ENCODE results near the gene ANKRD33. TPM values are rescaled to one million over a fixed set of nuclear protein-coding genes. Genes with fewer than 3 reads are reported as not detected.

Gene ANKRD33
- total and polyA plus RNA-seq, 8 donors, result not detected

DNA sequence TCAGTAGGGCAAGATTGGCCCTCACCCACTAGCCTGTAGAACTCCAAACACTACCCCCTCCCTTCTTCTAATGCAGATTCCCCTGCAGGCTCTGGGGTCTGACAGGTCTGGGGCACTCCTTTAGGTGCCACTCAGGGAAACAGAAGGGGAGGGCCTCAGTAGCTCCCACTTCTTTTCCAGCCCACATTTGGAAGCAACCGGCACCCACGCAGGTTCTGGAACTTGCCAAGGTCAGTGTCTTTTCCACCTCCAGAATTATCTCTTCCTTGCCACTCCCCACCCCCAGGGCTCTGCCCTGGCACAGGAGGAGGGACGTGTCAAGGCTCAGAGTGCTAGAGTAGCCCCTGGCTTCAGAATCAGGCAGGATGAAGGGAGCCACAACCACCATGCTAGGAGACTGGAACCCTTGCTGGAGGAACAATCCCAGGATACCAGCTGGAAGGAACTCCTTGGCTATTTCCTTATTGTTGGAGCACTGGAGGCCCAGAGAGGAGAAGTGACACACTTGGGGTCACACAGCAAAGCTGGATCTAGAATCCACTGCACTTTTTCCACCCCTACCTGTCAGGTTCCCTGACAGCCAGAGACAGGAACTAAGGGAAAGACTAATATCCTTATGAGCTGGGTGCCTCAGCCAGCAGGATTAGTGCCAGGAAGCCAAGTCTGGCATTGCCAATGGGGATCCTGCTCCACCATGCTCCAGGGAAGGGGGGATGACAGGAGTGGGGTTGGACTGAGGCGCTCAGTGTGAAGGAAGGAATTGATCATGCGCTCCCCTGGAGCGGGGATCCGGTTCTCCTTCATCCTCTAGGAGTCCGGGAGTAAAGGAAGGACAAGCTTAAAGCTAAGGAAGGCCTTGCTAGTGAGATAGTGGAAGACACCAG, 37.6 kb upstream of the ANKRD33 start:
- TF ChIP-seq, protein P1, sequence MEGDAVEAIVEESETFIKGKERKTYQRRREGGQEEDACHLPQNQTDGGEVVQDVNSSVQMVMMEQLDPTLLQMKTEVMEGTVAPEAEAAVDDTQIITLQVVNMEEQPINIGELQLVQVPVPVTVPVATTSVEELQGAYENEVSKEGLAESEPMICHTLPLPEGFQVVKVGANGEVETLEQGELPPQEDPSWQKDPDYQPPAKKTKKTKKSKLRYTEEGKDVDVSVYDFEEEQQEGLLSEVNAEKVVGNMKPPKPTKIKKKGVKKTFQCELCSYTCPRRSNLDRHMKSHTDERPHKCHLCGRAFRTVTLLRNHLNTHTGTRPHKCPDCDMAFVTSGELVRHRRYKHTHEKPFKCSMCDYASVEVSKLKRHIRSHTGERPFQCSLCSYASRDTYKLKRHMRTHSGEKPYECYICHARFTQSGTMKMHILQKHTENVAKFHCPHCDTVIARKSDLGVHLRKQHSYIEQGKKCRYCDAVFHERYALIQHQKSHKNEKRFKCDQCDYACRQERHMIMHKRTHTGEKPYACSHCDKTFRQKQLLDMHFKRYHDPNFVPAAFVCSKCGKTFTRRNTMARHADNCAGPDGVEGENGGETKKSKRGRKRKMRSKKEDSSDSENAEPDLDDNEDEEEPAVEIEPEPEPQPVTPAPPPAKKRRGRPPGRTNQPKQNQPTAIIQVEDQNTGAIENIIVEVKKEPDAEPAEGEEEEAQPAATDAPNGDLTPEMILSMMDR (IDR thresholded peaks at IDR 0.05), result no peak
- H3K4me3 ChIP-seq, result no peak overlapping the region
- FAIRE-seq (no peak), ATAC-seq (no peak), DNase-seq (no peak)
- intact Hi-C loops (cut with DNase I), result no loop called here
- 78 to 83% methylated on average over 8 of the region's 8 CpGs for WGBS, 2 donors
- H3K4me1 ChIP-seq, result peaks cover 0 to 7% (median 0%) of the 10 kb centered on the region in 3 donors
- no peak overlapping the region for H3K27ac ChIP-seq
- H3K27me3 ChIP-seq, result peaks cover 0 to 16% (median 0%) of the 10 kb centered on the region in 4 donors
- H3K9me3 ChIP-seq, result no peaks in the 10 kb centered on the region
- H3K36me3 ChIP-seq, result no peaks in the 10 kb centered on the region

DNA sequence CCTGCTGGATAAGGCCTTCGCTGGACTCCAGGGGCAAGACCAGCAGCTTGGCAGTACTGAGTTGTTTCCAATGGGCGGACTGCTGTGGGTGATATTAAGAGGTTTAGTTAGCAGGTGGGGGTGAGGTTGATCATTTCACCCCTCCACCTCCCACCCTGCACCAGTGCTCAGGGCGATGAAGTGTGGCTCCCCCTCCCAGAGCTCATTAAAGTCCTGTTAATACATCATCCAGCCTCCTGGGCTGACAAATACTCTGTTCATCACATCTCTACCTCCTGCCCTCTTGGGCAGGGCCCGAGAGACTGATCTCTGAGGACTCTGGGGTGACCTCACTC, 37.0 kb upstream of the ANKRD33 start:
- Histone ChIP-seq H3K27me3 (peaks cover 0 to 12% (median 0%) of the 10 kb centered on the region in 4 donors), H3K36me3 (no peaks in the 10 kb centered on the region), H3K4me1 (peaks cover 0 to 7% (median 0%) of the 10 kb centered on the region in 3 donors), H3K9me3 (no peaks in the 10 kb centered on the region), H3K27ac (no peak overlapping the region), H3K4me3 (no peak overlapping the region)
- TF ChIP-seq, protein P1 (IDR thresholded peaks at IDR 0.05), result no peak
- 87 to 89% methylated on average over 4 of the region's 4 CpGs for WGBS, 2 donors
- DNase-seq (no peak), FAIRE-seq (no peak), ATAC-seq (no peak)
- intact Hi-C loops (cut with DNase I), result no loop called here

DNA sequence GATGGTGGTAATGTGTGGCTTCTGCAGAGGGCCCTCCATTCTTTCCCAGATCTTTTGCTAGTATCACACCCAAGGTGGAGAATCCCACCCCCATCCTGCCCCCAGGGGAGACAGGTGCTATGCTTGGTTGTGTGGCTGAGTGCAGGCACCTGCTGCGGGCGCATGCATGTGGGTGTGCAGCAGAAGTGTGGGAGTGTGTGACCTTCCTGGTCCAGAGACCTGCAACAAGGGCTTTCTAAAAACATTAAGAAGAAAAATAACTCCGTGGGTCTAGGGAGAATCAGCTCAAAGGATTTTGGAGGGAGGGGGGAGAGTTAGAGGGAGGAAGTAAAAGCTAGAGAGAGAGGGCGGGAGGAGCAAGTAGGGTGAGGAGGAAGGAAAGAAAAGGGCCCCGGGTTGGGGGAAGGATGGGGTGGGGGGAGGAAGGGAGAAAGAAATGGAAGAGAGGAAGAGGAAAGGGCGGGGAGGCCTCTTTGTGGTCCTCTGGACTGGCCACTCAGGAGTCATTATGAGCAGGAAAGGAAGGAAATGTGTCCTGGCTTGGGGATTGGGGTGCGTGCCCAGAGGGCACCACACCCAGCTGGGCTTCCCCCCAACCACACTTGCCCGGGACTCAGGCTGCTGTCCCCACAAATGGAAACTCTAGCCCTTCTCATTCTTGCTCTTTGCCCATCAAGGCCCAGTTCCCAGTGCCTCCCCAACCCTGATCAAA, 36.3 kb upstream of the ANKRD33 start:
- Histone ChIP-seq H3K9me3 (no peaks in the 10 kb centered on the region), H3K27ac (no peak overlapping the region), H3K4me1 (peaks cover 0 to 7% (median 0%) of the 10 kb centered on the region in 3 donors), H3K36me3 (no peaks in the 10 kb centered on the region), H3K27me3 (peaks cover 0 to 7% (median 0%) of the 10 kb centered on the region in 4 donors), H3K4me3 (no peak overlapping the region)
- intact Hi-C loops (cut with DNase I), result no loop called here
- TF ChIP-seq, protein P1 (IDR thresholded peaks at IDR 0.05), result no peak
- 72 to 79% methylated on average over 8 of the region's 8 CpGs for WGBS, 2 donors
- DNase-seq, result no peak
- no peak for ATAC-seq
- FAIRE-seq, result no peak

DNA sequence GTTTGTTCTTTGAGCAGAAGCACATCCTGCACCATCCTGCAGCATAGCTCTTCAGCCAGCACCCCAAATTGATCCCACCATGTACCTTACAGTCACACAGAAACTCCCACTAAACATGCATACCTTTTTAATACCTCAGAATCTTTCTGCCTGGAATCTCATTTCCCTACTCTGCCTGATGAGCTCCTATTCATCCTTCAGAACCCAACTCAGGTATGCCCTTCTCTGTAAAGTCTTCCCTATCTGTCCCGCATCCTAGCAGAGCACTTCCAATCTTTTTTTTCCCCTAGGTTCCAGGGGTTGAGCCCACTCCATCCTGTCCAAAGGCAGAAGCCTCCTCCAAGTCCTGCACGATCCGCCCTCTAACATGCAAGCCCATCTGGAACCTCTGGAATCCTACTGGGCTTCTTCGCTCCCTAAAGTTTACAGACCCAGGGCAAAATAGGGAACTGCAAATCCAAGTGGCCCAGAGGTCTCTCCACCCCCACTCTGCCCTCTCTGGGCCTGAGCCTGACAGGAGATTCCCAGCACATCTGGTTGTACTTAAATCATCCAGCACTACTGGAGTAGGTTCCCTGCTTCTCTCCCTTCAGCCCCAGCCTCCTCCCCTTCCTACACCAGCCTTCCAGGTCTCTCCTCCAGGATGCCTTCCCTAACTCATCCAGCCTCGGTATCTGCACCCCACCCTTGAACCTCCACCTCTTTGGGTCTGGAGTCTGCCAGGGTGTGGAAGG, 35.3 kb upstream of the ANKRD33 start:
- ATAC-seq, result no peak
- no peak overlapping the region for H3K4me3 ChIP-seq
- H3K27me3 ChIP-seq, result peaks cover 0 to 5% (median 0%) of the 10 kb centered on the region in 4 donors
- FAIRE-seq, result no peak
- intact Hi-C loops (cut with DNase I), result no loop called here
- WGBS, 2 donors, result 86 to 90% methylated on average over 5 of the region's 5 CpGs
- TF ChIP-seq, protein P1 (IDR thresholded peaks at IDR 0.05), result no peak
- no peak overlapping the region for H3K27ac ChIP-seq
- H3K9me3 ChIP-seq, result no peaks in the 10 kb centered on the region
- H3K4me1 ChIP-seq, result peaks cover 0 to 3% (median 0%) of the 10 kb centered on the region in 3 donors
- no peak for DNase-seq
- H3K36me3 ChIP-seq, result no peaks in the 10 kb centered on the region

Data from pancreas (tissue), 10 donors.